ENCODE results near the gene REEP2. TPM values are rescaled to one million over a fixed set of nuclear protein-coding genes. Genes with fewer than 3 reads are reported as not detected.
A peak's percentile ranks its signal among the peaks of the same experiment; 100 is the strongest.

REEP2 gene
- total and polyA plus RNA-seq, 9 donors = 8.1 to 23.2 (median 14.2) TPM

GRCh38 chr5:138458856-138459255 lies 20.0 kb downstream of the REEP2 start:
- 71% methylated on average over 8 of the region's 9 CpGs for WGBS (ENCODE audit: insufficient coverage)
- H3K27me3 ChIP-seq (ENCODE audit: control insufficient read depth, insufficient read depth, low read length) = peaks cover 3% of the 10 kb centered on the region
- no peak for DNase-seq
- H3K4me1 ChIP-seq (ENCODE audit: control insufficient read depth, insufficient read depth, low read length) = peaks cover 19% of the 10 kb centered on the region
- H3K4me3 ChIP-seq (ENCODE audit: low read length) = no peak overlapping the region
- H3K36me3 ChIP-seq (ENCODE audit: control insufficient read depth, insufficient read depth, low read length) = no peaks in the 10 kb centered on the region
- no peak overlapping the region for H3K27ac ChIP-seq (ENCODE audit: low read length)
- H3K9me3 ChIP-seq (replicated peaks; ENCODE audit: control insufficient read depth, low read depth, low read length) = no peaks in the 10 kb centered on the region

- 35% methylated on average over 7 of the region's 11 CpGs for WGBS (ENCODE audit: insufficient coverage)
- peak; percentile 78 for DNase-seq
- H3K4me1 ChIP-seq (ENCODE audit: control insufficient read depth, insufficient read depth, low read length) = peaks cover 22% of the 10 kb centered on the region
These were observed 20.6 kb downstream of the REEP2 start for GRCh38 chr5:138459311-138459933.

GRCh38 chr5:138460032-138460693 lies 21.3 kb downstream of the REEP2 start:
- WGBS (ENCODE audit: insufficient coverage) = 78% methylated on average over 3 of the region's 4 CpGs
- Histone ChIP-seq H3K27me3 (ENCODE audit: control insufficient read depth, insufficient read depth, low read length) (peaks cover 3% of the 10 kb centered on the region), H3K27ac (ENCODE audit: low read length) (no peak overlapping the region), H3K4me1 (ENCODE audit: control insufficient read depth, insufficient read depth, low read length) (peaks cover 23% of the 10 kb centered on the region), H3K9me3 (replicated peaks; ENCODE audit: control insufficient read depth, low read depth, low read length) (no peaks in the 10 kb centered on the region), H3K36me3 (ENCODE audit: control insufficient read depth, insufficient read depth, low read length) (no peaks in the 10 kb centered on the region), H3K4me3 (ENCODE audit: low read length) (no peak overlapping the region)
- DNase-seq = peak; percentile 3

More at GRCh38 chr5:138459311-138459933, 20.6 kb downstream of the REEP2 start:
- no peak overlapping the region for H3K4me3 ChIP-seq (ENCODE audit: low read length)
- peaks cover 3% of the 10 kb centered on the region for H3K27me3 ChIP-seq (ENCODE audit: control insufficient read depth, insufficient read depth, low read length)
- no peaks in the 10 kb centered on the region for H3K36me3 ChIP-seq (ENCODE audit: control insufficient read depth, insufficient read depth, low read length)
- H3K9me3 ChIP-seq (replicated peaks; ENCODE audit: control insufficient read depth, low read depth, low read length) = no peaks in the 10 kb centered on the region
- H3K27ac ChIP-seq (ENCODE audit: low read length) = no peak overlapping the region

GRCh38 chr5:138461343-138462125 lies 22.7 kb downstream of the REEP2 start:
- 58% methylated on average over 9 of the region's 11 CpGs for WGBS (ENCODE audit: insufficient coverage)
- Histone ChIP-seq H3K36me3 (ENCODE audit: control insufficient read depth, insufficient read depth, low read length) (peaks cover 3% of the 10 kb centered on the region), H3K9me3 (replicated peaks; ENCODE audit: control insufficient read depth, low read depth, low read length) (no peaks in the 10 kb centered on the region), H3K4me3 (ENCODE audit: low read length) (no peak overlapping the region), H3K27ac (ENCODE audit: low read length) (no peak overlapping the region), H3K4me1 (ENCODE audit: control insufficient read depth, insufficient read depth, low read length) (peaks cover 32% of the 10 kb centered on the region), H3K27me3 (ENCODE audit: control insufficient read depth, insufficient read depth, low read length) (peaks cover 14% of the 10 kb centered on the region)
- DNase-seq = peak; percentile 63

GRCh38 chr5:138463419-138464007 lies 24.7 kb downstream of the REEP2 start:
- Histone ChIP-seq H3K36me3 (ENCODE audit: control insufficient read depth, insufficient read depth, low read length) (peaks cover 21% of the 10 kb centered on the region), H3K4me1 (ENCODE audit: control insufficient read depth, insufficient read depth, low read length) (peaks cover 45% of the 10 kb centered on the region), H3K4me3 (ENCODE audit: low read length) (peak overlapping the region; percentile 81), H3K27ac (ENCODE audit: low read length) (peak overlapping the region; percentile 100), H3K9me3 (replicated peaks; ENCODE audit: control insufficient read depth, low read depth, low read length) (no peaks in the 10 kb centered on the region), H3K27me3 (ENCODE audit: control insufficient read depth, insufficient read depth, low read length) (peaks cover 17% of the 10 kb centered on the region)
- no peak for DNase-seq
- 0% methylated on average over 2 of the region's 21 CpGs for WGBS (ENCODE audit: insufficient coverage)

- peaks cover 17% of the 10 kb centered on the region for H3K27me3 ChIP-seq (ENCODE audit: control insufficient read depth, insufficient read depth, low read length)
- peak overlapping the region; percentile 100 for H3K27ac ChIP-seq (ENCODE audit: low read length)
- peaks cover 21% of the 10 kb centered on the region for H3K36me3 ChIP-seq (ENCODE audit: control insufficient read depth, insufficient read depth, low read length)
- peaks cover 40% of the 10 kb centered on the region for H3K4me1 ChIP-seq (ENCODE audit: control insufficient read depth, insufficient read depth, low read length)
- WGBS (ENCODE audit: insufficient coverage) = under 1% methylated on average over 31 of the region's 34 CpGs
- peak overlapping the region; percentile 81 for H3K4me3 ChIP-seq (ENCODE audit: low read length)
- H3K9me3 ChIP-seq (replicated peaks; ENCODE audit: control insufficient read depth, low read depth, low read length) = no peaks in the 10 kb centered on the region
- DNase-seq = peak; percentile 99
These were observed 25.1 kb downstream of the REEP2 start for GRCh38 chr5:138464008-138464387.

GRCh38 chr5:138464388-138465260 lies 25.8 kb downstream of the REEP2 start:
- Histone ChIP-seq H3K9me3 (replicated peaks; ENCODE audit: control insufficient read depth, low read depth, low read length) (no peaks in the 10 kb centered on the region), H3K27ac (ENCODE audit: low read length) (peak overlapping the region; percentile 100), H3K27me3 (ENCODE audit: control insufficient read depth, insufficient read depth, low read length) (peaks cover 17% of the 10 kb centered on the region), H3K4me3 (ENCODE audit: low read length) (peak overlapping the region; percentile 81), H3K4me1 (ENCODE audit: control insufficient read depth, insufficient read depth, low read length) (peaks cover 40% of the 10 kb centered on the region), H3K36me3 (ENCODE audit: control insufficient read depth, insufficient read depth, low read length) (peaks cover 21% of the 10 kb centered on the region)
- peak; percentile 100 for DNase-seq
- WGBS (ENCODE audit: insufficient coverage) = under 1% methylated on average over 62 of the region's 64 CpGs

GRCh38 chr5:138465261-138466124 lies 26.6 kb downstream of the REEP2 start, which contains the start of gene EGR1:
Gene EGR1, plus strand, starts transcription at chr5:138465479. Its CDS starts 283 bp downstream, at chr5:138465762.
- Histone ChIP-seq H3K4me1 (ENCODE audit: control insufficient read depth, insufficient read depth, low read length) (peaks cover 40% of the 10 kb centered on the region), H3K36me3 (ENCODE audit: control insufficient read depth, insufficient read depth, low read length) (peaks cover 21% of the 10 kb centered on the region), H3K4me3 (ENCODE audit: low read length) (peak within 1 kb of the TSS; percentile 81), H3K27ac (ENCODE audit: low read length) (peak within 1 kb of the TSS; percentile 100), H3K27me3 (ENCODE audit: control insufficient read depth, insufficient read depth, low read length) (peaks cover 17% of the 10 kb centered on the region), H3K9me3 (replicated peaks; ENCODE audit: control insufficient read depth, low read depth, low read length) (no peaks in the 10 kb centered on the region)
- under 1% methylated on average over 76 of the region's 85 CpGs for WGBS (ENCODE audit: insufficient coverage)
- DNase-seq = peak; percentile 98
